ENCODE measurements around the gene EVI5. TPM values are rescaled to one million over a fixed set of nuclear protein-coding genes. Genes with fewer than 3 reads are reported as not detected.

Gene EVI5
- total RNA-seq, 1 experiment from 2014 or later = 11.4 TPM

DNA sequence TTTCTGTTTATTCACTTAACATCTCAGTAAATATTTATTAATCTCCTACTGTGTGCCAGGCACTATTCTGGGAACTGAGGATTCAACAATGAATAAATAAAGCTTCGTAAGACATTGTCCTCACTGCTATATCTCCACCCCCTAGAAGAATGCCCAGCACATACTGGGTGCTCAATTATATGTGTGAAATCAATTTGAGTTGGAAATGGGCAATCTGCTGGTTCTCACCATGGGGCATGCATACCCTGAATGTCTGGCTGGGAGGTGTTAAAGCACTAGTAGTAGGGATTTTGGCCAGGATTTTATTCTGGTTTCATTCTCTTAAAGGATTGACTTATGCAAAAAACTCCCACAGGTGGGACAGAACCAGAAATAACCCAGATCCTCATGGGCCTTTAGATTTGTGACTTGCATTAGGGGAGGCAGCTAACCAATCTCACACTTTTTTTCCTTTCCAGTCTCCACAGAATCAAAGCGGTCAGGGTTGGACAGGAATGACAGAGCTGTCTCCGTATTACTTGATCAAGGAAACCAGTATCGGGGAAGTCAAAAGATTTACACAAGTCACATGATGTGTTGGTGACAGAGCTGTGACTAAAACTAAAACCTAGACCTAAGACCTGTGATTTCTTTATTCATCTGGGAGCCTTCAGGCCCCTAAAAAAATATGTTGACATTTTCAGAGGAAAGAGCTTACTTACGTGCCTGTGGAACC lies 311.0 kb downstream of the EVI5 start:
- H3K4me3 Mint-ChIP-seq = no peak overlapping the region
- H3K36me3 Mint-ChIP-seq = peaks cover 4% of the 10 kb centered on the region
- no peak overlapping the region for H3K27ac Mint-ChIP-seq
- ATAC-seq (peak; percentile 11; the same call in 1 of the 2 replicates), DNase-seq (ENCODE audit: low spot score) (no peak)
- TF ChIP-seq KAT7 (CRISPR knock-in tag; IDR thresholded peaks at IDR 0.05; ENCODE audit: borderline replicate concordance) = no peak
- TF ChIP-seq CREM (CRISPR knock-in tag; IDR thresholded peaks at IDR 0.05) = no peak
- TF ChIP-seq, protein P1, sequence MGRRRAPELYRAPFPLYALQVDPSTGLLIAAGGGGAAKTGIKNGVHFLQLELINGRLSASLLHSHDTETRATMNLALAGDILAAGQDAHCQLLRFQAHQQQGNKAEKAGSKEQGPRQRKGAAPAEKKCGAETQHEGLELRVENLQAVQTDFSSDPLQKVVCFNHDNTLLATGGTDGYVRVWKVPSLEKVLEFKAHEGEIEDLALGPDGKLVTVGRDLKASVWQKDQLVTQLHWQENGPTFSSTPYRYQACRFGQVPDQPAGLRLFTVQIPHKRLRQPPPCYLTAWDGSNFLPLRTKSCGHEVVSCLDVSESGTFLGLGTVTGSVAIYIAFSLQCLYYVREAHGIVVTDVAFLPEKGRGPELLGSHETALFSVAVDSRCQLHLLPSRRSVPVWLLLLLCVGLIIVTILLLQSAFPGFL (CRISPR knock-in tag; IDR thresholded peaks at IDR 0.05; ENCODE audit: borderline replicate concordance) = no peak
- no peak for TF ChIP-seq HMGA2 (CRISPR knock-in tag; IDR thresholded peaks at IDR 0.05)
- no peak for TF ChIP-seq TCF7 (CRISPR knock-in tag; IDR thresholded peaks at IDR 0.05; ENCODE audit: low read depth)
- TF ChIP-seq TEAD4 (CRISPR knock-in tag; IDR thresholded peaks at IDR 0.05) = no peak
- TF ChIP-seq FOXJ3 (CRISPR knock-in tag; IDR thresholded peaks at IDR 0.05; ENCODE audit: borderline replicate concordance) = no peak
- TF ChIP-seq ZBTB21 (CRISPR knock-in tag; IDR thresholded peaks at IDR 0.05; ENCODE audit: borderline replicate concordance) = no peak
- no peak for TF ChIP-seq ZNF138 (CRISPR knock-in tag; conservative IDR thresholded peaks at IDR 0.05)
- no peak for TF ChIP-seq OVOL2 (CRISPR knock-in tag; IDR thresholded peaks at IDR 0.05; ENCODE audit: borderline replicate concordance)
- TF ChIP-seq NR1H2 (CRISPR knock-in tag; IDR thresholded peaks at IDR 0.05) = no peak
- TF ChIP-seq, protein P2, sequence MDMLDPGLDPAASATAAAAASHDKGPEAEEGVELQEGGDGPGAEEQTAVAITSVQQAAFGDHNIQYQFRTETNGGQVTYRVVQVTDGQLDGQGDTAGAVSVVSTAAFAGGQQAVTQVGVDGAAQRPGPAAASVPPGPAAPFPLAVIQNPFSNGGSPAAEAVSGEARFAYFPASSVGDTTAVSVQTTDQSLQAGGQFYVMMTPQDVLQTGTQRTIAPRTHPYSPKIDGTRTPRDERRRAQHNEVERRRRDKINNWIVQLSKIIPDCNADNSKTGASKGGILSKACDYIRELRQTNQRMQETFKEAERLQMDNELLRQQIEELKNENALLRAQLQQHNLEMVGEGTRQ (CRISPR knock-in tag; IDR thresholded peaks at IDR 0.05) = no peak
- no peak for TF ChIP-seq NFYB (CRISPR knock-in tag; conservative IDR thresholded peaks at IDR 0.05; ENCODE audit: low read depth)
- TF ChIP-seq, protein P3, sequence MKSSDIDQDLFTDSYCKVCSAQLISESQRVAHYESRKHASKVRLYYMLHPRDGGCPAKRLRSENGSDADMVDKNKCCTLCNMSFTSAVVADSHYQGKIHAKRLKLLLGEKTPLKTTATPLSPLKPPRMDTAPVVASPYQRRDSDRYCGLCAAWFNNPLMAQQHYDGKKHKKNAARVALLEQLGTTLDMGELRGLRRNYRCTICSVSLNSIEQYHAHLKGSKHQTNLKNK (CRISPR knock-in tag; IDR thresholded peaks at IDR 0.05) = no peak
- no peaks in the 10 kb centered on the region for H3K9me3 Mint-ChIP-seq
- CTCF ChIA-PET = interaction anchor here (1.0 to 1.5 kb wide), 3 partner anchors 11 to 164 kb away, joined by 3 to 10 read pairs (median 3); partner anchors contain the start of gene GFI1
- POLR2A ChIA-PET = no interaction called here
- peaks cover 27% of the 10 kb centered on the region for H3K4me1 Mint-ChIP-seq
- peaks cover 63% of the 10 kb centered on the region for H3K27me3 Mint-ChIP-seq (ENCODE audit: low read depth)

DNA sequence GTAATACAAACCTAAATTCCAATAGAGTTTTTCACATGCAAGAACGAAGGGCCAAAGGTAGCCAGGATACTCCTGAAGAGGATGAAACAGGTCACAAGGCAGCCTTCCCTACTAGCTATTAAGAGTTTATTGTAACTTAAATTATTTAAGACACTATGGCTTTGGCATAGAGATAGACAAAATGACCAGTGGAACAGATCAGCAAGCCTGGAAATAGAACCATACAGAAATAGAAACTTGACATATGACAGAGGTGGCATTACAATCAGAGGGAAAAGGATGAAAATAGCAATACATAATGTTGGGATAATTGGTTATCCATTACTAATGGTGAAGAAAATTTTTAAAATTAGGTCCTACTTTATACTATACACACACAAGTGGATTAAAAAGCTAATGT lies 314.7 kb downstream of the EVI5 start:
- CTCF ChIA-PET = no interaction called here
- no peak overlapping the region for H3K27ac Mint-ChIP-seq
- POLR2A ChIA-PET = no interaction called here
- H3K4me1 Mint-ChIP-seq = peaks cover 17% of the 10 kb centered on the region
- DNase-seq (ENCODE audit: low spot score) (no peak), ATAC-seq (no peak)
- H3K36me3 Mint-ChIP-seq = no peaks in the 10 kb centered on the region
- peaks cover 26% of the 10 kb centered on the region for H3K27me3 Mint-ChIP-seq (ENCODE audit: low read depth)
- H3K4me3 Mint-ChIP-seq = no peak overlapping the region
- H3K9me3 Mint-ChIP-seq = no peaks in the 10 kb centered on the region
- TF ChIP-seq GTF2I (CRISPR knock-in tag; conservative IDR thresholded peaks at IDR 0.05) (no peak), JUN (CRISPR knock-in tag; IDR thresholded peaks at IDR 0.05) (no peak), ZNF232 (CRISPR knock-in tag; IDR thresholded peaks at IDR 0.05) (no peak), CREM (CRISPR knock-in tag; IDR thresholded peaks at IDR 0.05) (no peak), ZNF317 (CRISPR knock-in tag; IDR thresholded peaks at IDR 0.05; ENCODE audit: borderline replicate concordance, low read depth) (no peak), NR1H2 (CRISPR knock-in tag; IDR thresholded peaks at IDR 0.05) (no peak), FOXJ3 (CRISPR knock-in tag; IDR thresholded peaks at IDR 0.05; ENCODE audit: borderline replicate concordance) (no peak), CREB1 (CRISPR knock-in tag; IDR thresholded peaks at IDR 0.05) (no peak), GRHL2 (CRISPR knock-in tag; IDR thresholded peaks at IDR 0.05; ENCODE audit: insufficient replicate concordance, severe bottlenecking) (no peak)
- TF ChIP-seq, protein P4, sequence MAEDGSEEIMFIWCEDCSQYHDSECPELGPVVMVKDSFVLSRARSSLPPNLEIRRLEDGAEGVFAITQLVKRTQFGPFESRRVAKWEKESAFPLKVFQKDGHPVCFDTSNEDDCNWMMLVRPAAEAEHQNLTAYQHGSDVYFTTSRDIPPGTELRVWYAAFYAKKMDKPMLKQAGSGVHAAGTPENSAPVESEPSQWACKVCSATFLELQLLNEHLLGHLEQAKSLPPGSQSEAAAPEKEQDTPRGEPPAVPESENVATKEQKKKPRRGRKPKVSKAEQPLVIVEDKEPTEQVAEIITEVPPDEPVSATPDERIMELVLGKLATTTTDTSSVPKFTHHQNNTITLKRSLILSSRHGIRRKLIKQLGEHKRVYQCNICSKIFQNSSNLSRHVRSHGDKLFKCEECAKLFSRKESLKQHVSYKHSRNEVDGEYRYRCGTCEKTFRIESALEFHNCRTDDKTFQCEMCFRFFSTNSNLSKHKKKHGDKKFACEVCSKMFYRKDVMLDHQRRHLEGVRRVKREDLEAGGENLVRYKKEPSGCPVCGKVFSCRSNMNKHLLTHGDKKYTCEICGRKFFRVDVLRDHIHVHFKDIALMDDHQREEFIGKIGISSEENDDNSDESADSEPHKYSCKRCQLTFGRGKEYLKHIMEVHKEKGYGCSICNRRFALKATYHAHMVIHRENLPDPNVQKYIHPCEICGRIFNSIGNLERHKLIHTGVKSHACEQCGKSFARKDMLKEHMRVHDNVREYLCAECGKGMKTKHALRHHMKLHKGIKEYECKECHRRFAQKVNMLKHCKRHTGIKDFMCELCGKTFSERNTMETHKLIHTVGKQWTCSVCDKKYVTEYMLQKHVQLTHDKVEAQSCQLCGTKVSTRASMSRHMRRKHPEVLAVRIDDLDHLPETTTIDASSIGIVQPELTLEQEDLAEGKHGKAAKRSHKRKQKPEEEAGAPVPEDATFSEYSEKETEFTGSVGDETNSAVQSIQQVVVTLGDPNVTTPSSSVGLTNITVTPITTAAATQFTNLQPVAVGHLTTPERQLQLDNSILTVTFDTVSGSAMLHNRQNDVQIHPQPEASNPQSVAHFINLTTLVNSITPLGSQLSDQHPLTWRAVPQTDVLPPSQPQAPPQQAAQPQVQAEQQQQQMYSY (CRISPR knock-in tag; IDR thresholded peaks at IDR 0.05) = no peak
- TF ChIP-seq, protein P5, sequence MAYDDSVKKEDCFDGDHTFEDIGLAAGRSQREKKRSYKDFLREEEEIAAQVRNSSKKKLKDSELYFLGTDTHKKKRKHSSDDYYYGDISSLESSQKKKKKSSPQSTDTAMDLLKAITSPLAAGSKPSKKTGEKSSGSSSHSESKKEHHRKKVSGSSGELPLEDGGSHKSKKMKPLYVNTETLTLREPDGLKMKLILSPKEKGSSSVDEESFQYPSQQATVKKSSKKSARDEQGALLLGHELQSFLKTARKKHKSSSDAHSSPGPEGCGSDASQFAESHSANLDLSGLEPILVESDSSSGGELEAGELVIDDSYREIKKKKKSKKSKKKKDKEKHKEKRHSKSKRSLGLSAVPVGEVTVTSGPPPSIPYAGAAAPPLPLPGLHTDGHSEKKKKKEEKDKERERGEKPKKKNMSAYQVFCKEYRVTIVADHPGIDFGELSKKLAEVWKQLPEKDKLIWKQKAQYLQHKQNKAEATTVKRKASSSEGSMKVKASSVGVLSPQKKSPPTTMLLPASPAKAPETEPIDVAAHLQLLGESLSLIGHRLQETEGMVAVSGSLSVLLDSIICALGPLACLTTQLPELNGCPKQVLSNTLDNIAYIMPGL (CRISPR knock-in tag; IDR thresholded peaks at IDR 0.05) = no peak
- TF ChIP-seq, protein P6, sequence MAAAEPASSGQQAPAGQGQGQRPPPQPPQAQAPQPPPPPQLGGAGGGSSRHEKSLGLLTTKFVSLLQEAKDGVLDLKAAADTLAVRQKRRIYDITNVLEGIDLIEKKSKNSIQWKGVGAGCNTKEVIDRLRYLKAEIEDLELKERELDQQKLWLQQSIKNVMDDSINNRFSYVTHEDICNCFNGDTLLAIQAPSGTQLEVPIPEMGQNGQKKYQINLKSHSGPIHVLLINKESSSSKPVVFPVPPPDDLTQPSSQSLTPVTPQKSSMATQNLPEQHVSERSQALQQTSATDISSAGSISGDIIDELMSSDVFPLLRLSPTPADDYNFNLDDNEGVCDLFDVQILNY (CRISPR knock-in tag; IDR thresholded peaks at IDR 0.05) = no peak
- TF ChIP-seq, protein P7, sequence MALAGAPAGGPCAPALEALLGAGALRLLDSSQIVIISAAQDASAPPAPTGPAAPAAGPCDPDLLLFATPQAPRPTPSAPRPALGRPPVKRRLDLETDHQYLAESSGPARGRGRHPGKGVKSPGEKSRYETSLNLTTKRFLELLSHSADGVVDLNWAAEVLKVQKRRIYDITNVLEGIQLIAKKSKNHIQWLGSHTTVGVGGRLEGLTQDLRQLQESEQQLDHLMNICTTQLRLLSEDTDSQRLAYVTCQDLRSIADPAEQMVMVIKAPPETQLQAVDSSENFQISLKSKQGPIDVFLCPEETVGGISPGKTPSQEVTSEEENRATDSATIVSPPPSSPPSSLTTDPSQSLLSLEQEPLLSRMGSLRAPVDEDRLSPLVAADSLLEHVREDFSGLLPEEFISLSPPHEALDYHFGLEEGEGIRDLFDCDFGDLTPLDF (CRISPR knock-in tag; IDR thresholded peaks at IDR 0.05) = no peak
